GM12878 (cell line): Measurements from ENCODE around the gene NDUFB7. TPM values are rescaled to one million over a fixed set of nuclear protein-coding genes. Genes with fewer than 3 reads are reported as not detected.

Experiments
- ATAC-seq: fragments of 200-7000 bp; cut with Tn5 transposase; 3 replicates; pipeline ENCODE4 v1.9.1; 2020; ENCODE audit warnings: mild to moderate bottlenecking, moderate library complexity
- BruUV-seq: library from RNA; stranded (reverse); fragments of 400-500 nt; replicated peaks from 2 replicates; lab custom pipeline; 2021; lab: Mats Ljungman, UMichigan
- CTCF ChIA-PET: fragments of 300-600 bp; sonication (Branson Sonifier 250); formaldehyde crosslinking; extraction: SDS; loops from one replicate; lab custom pipeline; 2021; ENCODE audit warnings: inconsistent platforms; lab: Yijun Ruan, JAX
- POLR2A ChIA-PET: fragments of 350-600 bp; formaldehyde crosslinking; extraction: SDS; loops from one replicate; lab custom pipeline; 2021; ENCODE audit warnings: inconsistent platforms; lab: Charles Lee
- RAD21 ChIA-PET: fragments of 300-600 bp; sonication (Branson Sonifier 250); formaldehyde crosslinking; loops from one replicate; lab custom pipeline; 2023; ENCODE audit warnings: antibody characterized with exemption; ENCODE audit not compliant: unreplicated experiment; lab: Charles Lee
- SMC1A ChIA-PET: fragments of 300-600 bp; sonication (Branson Sonifier 250); formaldehyde crosslinking; loops from one replicate; lab custom pipeline; 2023; ENCODE audit not compliant: unreplicated experiment, uncharacterized antibody; lab: Charles Lee
- DNase-seq: peaks from one replicate; pipeline ENCODE4 v3.0.0-alpha.2; 2011; ENCODE audit warnings: low read depth, low spot score
- FAIRE-seq: peaks from 3 replicates; lab custom pipeline; 2011; peaks lifted over from hg19 to GRCh38; lab: Jason Lieb, UNC
- H2AFZ ChIP-seq: 2 replicates; pipeline ENCODE4 v1.6.0; 2011; ENCODE audit warnings: low read depth, low read length, control low read depth; ENCODE audit not compliant: control insufficient read depth
- H3K27ac ChIP-seq: 2 replicates; pipeline ENCODE4 v1.5.1; 2011; ENCODE audit warnings: control low read depth; ENCODE audit not compliant: control insufficient read depth, insufficient read depth
- H3K27me3 ChIP-seq, 2 experiments: replicated peaks in 1 of 2; 2 replicates each; pipeline versions ENCODE4 v1.6.0 to v1.6.1; 2011; ENCODE audit warnings: low read length in 1 of 2; ENCODE audit not compliant: control insufficient read depth in 2 of 2, insufficient read depth in 2 of 2
- H3K36me3 ChIP-seq, 2 experiments: 2 replicates each; pipeline ENCODE4 v1.5.1; 2011; ENCODE audit warnings: low read length in 1 of 2; ENCODE audit not compliant: control insufficient read depth in 2 of 2, insufficient read depth in 2 of 2
- H3K4me1 ChIP-seq: 2 replicates; pipeline ENCODE4 v1.6.1; 2011; ENCODE audit warnings: mild to moderate bottlenecking, low read length, moderate library complexity, mixed read lengths; ENCODE audit not compliant: control insufficient read depth, insufficient read depth
- H3K4me2 ChIP-seq: 2 replicates; pipeline ENCODE4 v1.6.0; 2011; ENCODE audit warnings: control low read depth; ENCODE audit not compliant: control insufficient read depth, insufficient read depth
- H3K4me3 ChIP-seq: fragments of 200-600 bp; sonication (generic); 2 replicates; pipeline ENCODE4 v1.5.1; 2016
- H3K79me2 ChIP-seq: 2 replicates; pipeline ENCODE4 v1.6.0; 2011; ENCODE audit warnings: low read length; ENCODE audit not compliant: control insufficient read depth, insufficient read depth
- H3K9ac ChIP-seq: 2 replicates; pipeline ENCODE4 v1.8.0; 2011; ENCODE audit warnings: low read length, control low read depth, mixed read lengths; ENCODE audit not compliant: control insufficient read depth, insufficient read depth
- H3K9me3 ChIP-seq: replicated peaks from 3 replicates; pipeline ENCODE4 v1.5.1; 2011; ENCODE audit warnings: mild to moderate bottlenecking, low read length; ENCODE audit not compliant: control insufficient read depth, insufficient read depth
- H4K20me1 ChIP-seq: 2 replicates; pipeline ENCODE4 v1.6.0; 2011; ENCODE audit not compliant: control insufficient read depth, insufficient read depth
- DPF2 ChIP-seq: fragments of 450-650 bp; IDR thresholded peaks from 2 replicates; pipeline ENCODE4 v1.6.1; 2017; ENCODE audit warnings: mild to moderate bottlenecking
- EED ChIP-seq: sonication (generic); IDR thresholded peaks from 2 replicates; pipeline ENCODE4 v1.6.1; 2016; ENCODE audit warnings: antibody characterized with exemption, low read depth
- HCFC1 ChIP-seq: fragments of 150-350 bp; IDR thresholded peaks from 2 replicates; pipeline ENCODE4 v1.6.1; 2014; ENCODE audit warnings: low read length
- HDAC2 ChIP-seq: fragments of 200-600 bp; sonication (generic); IDR thresholded peaks from 2 replicates; pipeline ENCODE4 v1.6.1; 2017
- IKZF1 ChIP-seq: fragments of 450-650 bp; conservative IDR thresholded peaks from 2 replicates; pipeline ENCODE4 v1.6.1; 2017; ENCODE audit warnings: antibody characterized with exemption, mild to moderate bottlenecking
- LARP7 ChIP-seq: fragments of 450-650 bp; IDR thresholded peaks from 2 replicates; pipeline ENCODE4 v1.6.1; 2017; ENCODE audit warnings: mild to moderate bottlenecking
- MEF2B ChIP-seq: fragments of 450-650 bp; IDR thresholded peaks from 2 replicates; pipeline ENCODE4 v1.6.1; 2018; ENCODE audit warnings: mild to moderate bottlenecking, moderate library complexity; ENCODE audit not compliant: partially characterized antibody, poor library complexity, severe bottlenecking
- MTA2 ChIP-seq: fragments of 450-650 bp; IDR thresholded peaks from 2 replicates; pipeline ENCODE4 v1.6.1; 2016; ENCODE audit warnings: low read depth, mild to moderate bottlenecking, moderate library complexity
- NBN ChIP-seq: fragments of 450-650 bp; IDR thresholded peaks from 2 replicates; pipeline ENCODE4 v1.6.1; 2016
- NR2C2 ChIP-seq: IDR thresholded peaks from 2 replicates; pipeline ENCODE4 v1.6.1; 2011; ENCODE audit warnings: borderline replicate concordance, low read depth; ENCODE audit not compliant: control insufficient read depth, insufficient read length
- RAD21 ChIP-seq: IDR thresholded peaks from 2 replicates; pipeline ENCODE4 v1.6.1; 2011; ENCODE audit warnings: mild to moderate bottlenecking, low read depth, low read length, moderate library complexity; ENCODE audit not compliant: insufficient read depth
- RB1 ChIP-seq: fragments of 450-650 bp; formaldehyde crosslinking; IDR thresholded peaks from 2 replicates; pipeline ENCODE4 v1.6.1; 2017; ENCODE audit warnings: mild to moderate bottlenecking, borderline replicate concordance
- SPI1 ChIP-seq: IDR thresholded peaks from 2 replicates; pipeline ENCODE4 v1.6.1; 2011; ENCODE audit warnings: low read depth, mild to moderate bottlenecking, low read length, moderate library complexity, borderline replicate concordance; ENCODE audit not compliant: insufficient read depth
- SREBF2 ChIP-seq: IDR thresholded peaks from 2 replicates; pipeline ENCODE4 v1.6.1; 2012; ENCODE audit warnings: mild to moderate bottlenecking, low read length
- TAF1 ChIP-seq: IDR thresholded peaks from 2 replicates; pipeline ENCODE4 v1.6.1; 2011; ENCODE audit warnings: mild to moderate bottlenecking, low read depth, low read length, borderline replicate concordance
- TARDBP ChIP-seq: IDR thresholded peaks from 2 replicates; pipeline ENCODE4 v1.6.1; 2016; ENCODE audit warnings: borderline replicate concordance
- USF2 ChIP-seq: IDR thresholded peaks from 2 replicates; pipeline ENCODE4 v1.6.1; 2011; ENCODE audit warnings: low read depth, low read length, improper control_type of control experiment, borderline replicate concordance
- YY1 ChIP-seq: IDR thresholded peaks from 2 replicates; pipeline ENCODE4 v1.6.1; 2011; ENCODE audit warnings: low read depth, mild to moderate bottlenecking, low read length
- ZNF217 ChIP-seq: fragments of 450-650 bp; IDR thresholded peaks from 2 replicates; pipeline ENCODE4 v1.6.1; 2017; ENCODE audit warnings: antibody characterized with exemption, mild to moderate bottlenecking
- WGBS: methylation state at CpG from one replicate; pipeline ENCODE4 v1.1.6; 2016; ENCODE audit warnings: low lambda C conversion rate; ENCODE audit not compliant: insufficient replicate concordance, insufficient coverage; ENCODE audit errors: missing lambda C conversion rate; 5-methylcytosine and 5-hydroxymethylcytosine counted together
- in situ Hi-C: fragments of 300-500 bp; cut with MboI; formaldehyde crosslinking; loops from 9 replicates; pipeline ENCODE4 v1.14.3; 2018; ENCODE audit warnings: mixed read lengths
- intact Hi-C: fragments of 100-400 bp; cut with micrococcal nuclease; formaldehyde crosslinking; loops from one replicate; pipeline ENCODE4 v1.14.2; 2022; ENCODE audit not compliant: unreplicated experiment
- polyA plus RNA-seq, 11 experiments: library from polyadenylated mRNA; depleted of rRNA in 4 of 11; unstranded in 6 of 11; stranded (reverse) in 5 of 11; fragments of >200 nt; fragmentation: Nextera tagmentation in 4 of 11; fragmentation: Illumina TruSeq in 1 of 11; extraction: Ambion mirVana in 4 of 11; extraction: Trizol in 1 of 11; gene quantifications; 1 replicate in 1 of 11; 2 replicates in 10 of 11; pipeline versions ENCODE4 v1.2.1 to v1.2.3, GENCODE V29; 2011 to 2016; ENCODE audit warnings: inconsistent platforms in 2 of 11, missing spikeins in 2 of 11, low read depth in 1 of 11
- total RNA-seq, 4 experiments: library from RNA; depleted of rRNA in 3 of 4; stranded (reverse); fragments of >200 nt in 3 of 4; fragmentation: Illumina TruSeq in 1 of 4; extraction: Trizol in 1 of 4; gene quantifications; 2 replicates each; pipeline versions ENCODE4 v1.2.1 to v1.2.3, GENCODE V29; 2013 to 2021
- TF ChIP-seq, protein P1 (sequence below): fragments of 450-650 bp; IDR thresholded peaks from 2 replicates; pipeline ENCODE4 v1.6.1; 2017; ENCODE audit warnings: low read depth, mild to moderate bottlenecking, moderate library complexity

The NDUFB7 gene
- total and polyA plus RNA-seq, 10 of the 15 experiments (the other 5 are each of a cell fraction or from before 2014, with no cell fraction given), result 14.6 to 480 (median 182) TPM

- POLR2A ChIA-PET, result interaction anchor here (0.7 to 11.9 kb wide), 2 partner anchors 110 to 1423 kb away, joined by 3 to 190 read pairs; partner anchors contain the start of gene ZNF333
- no peak overlapping the region for H3K4me3 ChIP-seq
- intact Hi-C loops (loop anchor here (10.0 kb wide), 1 partner anchor 207 kb away; no protein-coding TSS in a partner anchor), in situ Hi-C loops (loop anchor here (25.0 kb wide), 1 partner anchor 2009 kb away; no protein-coding TSS in a partner anchor)
- H3K4me1 ChIP-seq, result peaks cover 26% of the 10 kb centered on the region
- no peaks in the 10 kb centered on the region for H3K9me3 ChIP-seq
- RAD21 ChIA-PET, result interaction anchor here (1.7 to 13.6 kb wide), 2 partner anchors 35 to 109 kb away, joined by 7 to 593 read pairs; partner anchors contain the start of gene ZNF333
- no peaks in the 10 kb centered on the region for H4K20me1 ChIP-seq
- FAIRE-seq (no peak), ATAC-seq (peak; percentile 69), DNase-seq (peak; percentile 53)
- CTCF ChIA-PET, result interaction anchor here (0.6 to 14.6 kb wide), 3 partner anchors 103 to 119 kb away, joined by 3 to 803 read pairs (median 12); partner anchors contain the start of gene ZNF333
- BruUV-seq, result no TSS peak
- H3K79me2 ChIP-seq, result peaks cover 4% of the 10 kb centered on the region
- H3K27me3 ChIP-seq, result no peaks in the 10 kb centered on the region
- H2AFZ ChIP-seq, result peak overlapping the region; percentile 9
- SMC1A ChIA-PET, result interaction anchor here (1.1 to 12.5 kb wide), 2 partner anchors 103 to 110 kb away, joined by 3 to 558 read pairs; partner anchors contain the start of gene ZNF333
- H3K27ac ChIP-seq, result peak overlapping the region; percentile 41; the same call in 1 of the 2 replicates
- 0 out of 2 replicates have a peak overlapping the region, but pooled peaks have one; percentile 1 for H3K9ac ChIP-seq
- H3K4me2 ChIP-seq, result peak overlapping the region; percentile 21; the same call in 1 of the 2 replicates
- 36% methylated on average over 6 of the region's 6 CpGs for WGBS
- no peaks in the 10 kb centered on the region for H3K36me3 ChIP-seq
- TF ChIP-seq NR2C2, result no peak
- peak; percentile 76 for TF ChIP-seq EED
- 0 out of 2 replicates have a peak, but pooled peaks have one; percentile 15 for TF ChIP-seq DPF2
- peak; percentile 31; the same call in 1 of the 2 replicates for TF ChIP-seq MTA2
- TF ChIP-seq YY1, result 0 out of 2 replicates have a peak, but pooled peaks have one; percentile 6
- TF ChIP-seq ZNF217, result 0 out of 2 replicates have a peak, but pooled peaks have one; percentile 7
- peak; percentile 13 for TF ChIP-seq RAD21
- 0 out of 2 replicates have a peak, but pooled peaks have one; percentile 46 for TF ChIP-seq NBN
- no peak for TF ChIP-seq LARP7
- TF ChIP-seq, protein P1, sequence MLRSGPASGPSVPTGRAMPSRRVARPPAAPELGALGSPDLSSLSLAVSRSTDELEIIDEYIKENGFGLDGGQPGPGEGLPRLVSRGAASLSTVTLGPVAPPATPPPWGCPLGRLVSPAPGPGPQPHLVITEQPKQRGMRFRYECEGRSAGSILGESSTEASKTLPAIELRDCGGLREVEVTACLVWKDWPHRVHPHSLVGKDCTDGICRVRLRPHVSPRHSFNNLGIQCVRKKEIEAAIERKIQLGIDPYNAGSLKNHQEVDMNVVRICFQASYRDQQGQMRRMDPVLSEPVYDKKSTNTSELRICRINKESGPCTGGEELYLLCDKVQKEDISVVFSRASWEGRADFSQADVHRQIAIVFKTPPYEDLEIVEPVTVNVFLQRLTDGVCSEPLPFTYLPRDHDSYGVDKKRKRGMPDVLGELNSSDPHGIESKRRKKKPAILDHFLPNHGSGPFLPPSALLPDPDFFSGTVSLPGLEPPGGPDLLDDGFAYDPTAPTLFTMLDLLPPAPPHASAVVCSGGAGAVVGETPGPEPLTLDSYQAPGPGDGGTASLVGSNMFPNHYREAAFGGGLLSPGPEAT, result peak; percentile 71; the same call in 1 of the 2 replicates
- 0 out of 2 replicates have a peak, but pooled peaks have one; percentile 37 for TF ChIP-seq RB1
- TF ChIP-seq SPI1, result peak; percentile 15; the same call in 1 of the 2 replicates
- TF ChIP-seq IKZF1, result peak; percentile 77
- no peak for TF ChIP-seq HDAC2
- peak; percentile 14; the same call in 1 of the 2 replicates for TF ChIP-seq USF2
- peak; percentile 58; the same call in 1 of the 2 replicates for TF ChIP-seq TARDBP
- no peak for TF ChIP-seq TAF1
- TF ChIP-seq SREBF2, result no peak
- TF ChIP-seq HCFC1, result no peak
- peak; percentile 13 for TF ChIP-seq MEF2B
These were observed 6.1 kb upstream of the NDUFB7 start for GRCh38 chr19:14577885-14578427.
